ENCODE measurements around the gene RB1. TPM values are rescaled to one million over a fixed set of nuclear protein-coding genes. Genes with fewer than 3 reads are reported as not detected.

The RB1 gene
- total RNA-seq, 1 donor from 2014 or later = 12.4 TPM

Other genes with a start within 250 kb of the RB1 start
- gene MED4, start 208.6 kb upstream of the RB1 start, total RNA-seq = 24.5 and 26.5 TPM in 2 replicates
- 57.4 and 132 TPM in 2 replicates for gene ITM2B, start 70.5 kb upstream of the RB1 start, total RNA-seq
- 5.8 and 24.5 TPM in 2 replicates for gene LPAR6, start 109.4 kb downstream of the RB1 start, total RNA-seq
- 1.8 and 4.7 TPM in 2 replicates for gene RCBTB2, start 229.3 kb downstream of the RB1 start, total RNA-seq